Measurements from ENCODE around the gene RDH13. TPM values are rescaled to one million over a fixed set of nuclear protein-coding genes. Genes with fewer than 3 reads are reported as not detected.

Gene RDH13
- total RNA-seq, 1 experiment from 2014 or later, result 31.1 TPM

GRCh38 chr19:55068950-55069864, 6.3 kb upstream of the RDH13 start (continued):
- TF ChIP-seq, protein P1, sequence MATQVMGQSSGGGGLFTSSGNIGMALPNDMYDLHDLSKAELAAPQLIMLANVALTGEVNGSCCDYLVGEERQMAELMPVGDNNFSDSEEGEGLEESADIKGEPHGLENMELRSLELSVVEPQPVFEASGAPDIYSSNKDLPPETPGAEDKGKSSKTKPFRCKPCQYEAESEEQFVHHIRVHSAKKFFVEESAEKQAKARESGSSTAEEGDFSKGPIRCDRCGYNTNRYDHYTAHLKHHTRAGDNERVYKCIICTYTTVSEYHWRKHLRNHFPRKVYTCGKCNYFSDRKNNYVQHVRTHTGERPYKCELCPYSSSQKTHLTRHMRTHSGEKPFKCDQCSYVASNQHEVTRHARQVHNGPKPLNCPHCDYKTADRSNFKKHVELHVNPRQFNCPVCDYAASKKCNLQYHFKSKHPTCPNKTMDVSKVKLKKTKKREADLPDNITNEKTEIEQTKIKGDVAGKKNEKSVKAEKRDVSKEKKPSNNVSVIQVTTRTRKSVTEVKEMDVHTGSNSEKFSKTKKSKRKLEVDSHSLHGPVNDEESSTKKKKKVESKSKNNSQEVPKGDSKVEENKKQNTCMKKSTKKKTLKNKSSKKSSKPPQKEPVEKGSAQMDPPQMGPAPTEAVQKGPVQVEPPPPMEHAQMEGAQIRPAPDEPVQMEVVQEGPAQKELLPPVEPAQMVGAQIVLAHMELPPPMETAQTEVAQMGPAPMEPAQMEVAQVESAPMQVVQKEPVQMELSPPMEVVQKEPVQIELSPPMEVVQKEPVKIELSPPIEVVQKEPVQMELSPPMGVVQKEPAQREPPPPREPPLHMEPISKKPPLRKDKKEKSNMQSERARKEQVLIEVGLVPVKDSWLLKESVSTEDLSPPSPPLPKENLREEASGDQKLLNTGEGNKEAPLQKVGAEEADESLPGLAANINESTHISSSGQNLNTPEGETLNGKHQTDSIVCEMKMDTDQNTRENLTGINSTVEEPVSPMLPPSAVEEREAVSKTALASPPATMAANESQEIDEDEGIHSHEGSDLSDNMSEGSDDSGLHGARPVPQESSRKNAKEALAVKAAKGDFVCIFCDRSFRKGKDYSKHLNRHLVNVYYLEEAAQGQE (IDR thresholded peaks at IDR 0.05; ENCODE audit: low read depth), result no peak
- TF ChIP-seq SP1 (IDR thresholded peaks at IDR 0.05; ENCODE audit: low read depth) (0 out of 2 replicates have a peak, but pooled peaks have one; percentile 30), RAD21 (IDR thresholded peaks at IDR 0.05; ENCODE audit: low read depth) (no peak), EZH2 (IDR thresholded peaks at IDR 0.05) (no peak), POLR2A (IDR thresholded peaks at IDR 0.05; ENCODE audit: borderline replicate concordance, extremely low read depth, insufficient read depth, insufficient read length) (no peak), ATF3 (IDR thresholded peaks at IDR 0.05) (no peak), JUND (IDR thresholded peaks at IDR 0.05) (no peak), EZH2phosphoT487 (IDR thresholded peaks at IDR 0.05; ENCODE audit: borderline replicate concordance) (no peak), ZFX (IDR thresholded peaks at IDR 0.05) (no peak), YY1 (IDR thresholded peaks at IDR 0.05; ENCODE audit: extremely low read depth, insufficient replicate concordance, low read depth, low read length) (no peak)
- TF ChIP-seq, protein P2, sequence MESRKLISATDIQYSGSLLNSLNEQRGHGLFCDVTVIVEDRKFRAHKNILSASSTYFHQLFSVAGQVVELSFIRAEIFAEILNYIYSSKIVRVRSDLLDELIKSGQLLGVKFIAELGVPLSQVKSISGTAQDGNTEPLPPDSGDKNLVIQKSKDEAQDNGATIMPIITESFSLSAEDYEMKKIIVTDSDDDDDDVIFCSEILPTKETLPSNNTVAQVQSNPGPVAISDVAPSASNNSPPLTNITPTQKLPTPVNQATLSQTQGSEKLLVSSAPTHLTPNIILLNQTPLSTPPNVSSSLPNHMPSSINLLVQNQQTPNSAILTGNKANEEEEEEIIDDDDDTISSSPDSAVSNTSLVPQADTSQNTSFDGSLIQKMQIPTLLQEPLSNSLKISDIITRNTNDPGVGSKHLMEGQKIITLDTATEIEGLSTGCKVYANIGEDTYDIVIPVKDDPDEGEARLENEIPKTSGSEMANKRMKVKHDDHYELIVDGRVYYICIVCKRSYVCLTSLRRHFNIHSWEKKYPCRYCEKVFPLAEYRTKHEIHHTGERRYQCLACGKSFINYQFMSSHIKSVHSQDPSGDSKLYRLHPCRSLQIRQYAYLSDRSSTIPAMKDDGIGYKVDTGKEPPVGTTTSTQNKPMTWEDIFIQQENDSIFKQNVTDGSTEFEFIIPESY (IDR thresholded peaks at IDR 0.05; ENCODE audit: extremely low read depth, insufficient replicate concordance, low read length), result no peak

Data from HCT116 (cell line).